OCI-M2 (cell line): ENCODE data around the gene SRXN1.

ENCODE experiments used
- DNase-seq: peaks from one replicate; lab custom pipeline; 2025; ENCODE audit not compliant: unreplicated experiment; lab: John Stamatoyannopoulos, UW

SRXN1 gene

DNA sequence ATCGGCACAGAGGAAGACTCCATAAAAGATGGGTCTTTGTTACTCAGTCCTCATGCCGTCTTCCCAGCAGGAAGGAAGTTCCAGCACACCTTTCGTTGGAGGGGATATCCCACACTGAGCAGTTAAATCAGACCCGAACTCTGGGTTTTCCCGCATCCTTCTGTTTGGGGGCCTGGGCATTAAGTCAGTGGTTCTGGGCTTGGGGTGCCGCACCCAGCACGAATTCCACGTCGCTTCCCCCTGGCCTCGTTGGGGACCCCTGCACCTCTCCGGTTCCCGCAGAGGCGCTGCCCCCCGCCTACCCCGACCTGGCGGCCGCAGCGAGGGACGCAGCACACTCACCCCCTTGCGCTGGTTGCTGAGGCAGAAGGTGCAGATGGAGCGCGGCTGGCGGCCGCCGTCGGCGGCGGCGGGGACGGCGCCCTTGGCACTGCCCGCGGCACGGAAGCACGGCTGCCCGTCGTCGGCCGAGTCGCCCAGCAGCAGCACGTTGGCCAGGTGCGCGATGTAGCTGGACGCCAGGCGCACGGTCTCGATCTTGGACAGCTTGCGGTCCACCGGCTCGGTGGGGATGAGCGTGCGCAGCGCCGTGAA is 43.5 kb downstream of the SRXN1 start:
- DNase-seq, result no peak

DNA sequence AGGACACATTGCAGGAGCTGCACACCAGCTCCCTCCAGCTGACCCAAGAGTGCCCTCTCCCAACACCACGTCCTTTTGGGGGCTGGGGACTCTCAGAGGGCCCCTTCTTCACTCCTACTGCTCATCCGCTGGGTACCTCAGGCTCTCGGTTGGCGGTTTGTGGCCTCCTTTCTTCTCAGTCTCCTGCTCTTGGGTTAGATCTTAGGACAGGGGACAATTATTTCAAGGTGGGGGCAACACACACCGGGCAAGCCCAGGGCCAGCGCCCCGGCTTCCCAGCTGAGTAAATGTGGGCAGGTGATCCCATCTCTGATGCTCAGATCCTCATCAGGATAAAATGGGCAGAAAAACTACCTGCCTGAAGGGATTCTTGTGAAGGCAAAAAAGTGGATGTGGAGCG is 44.0 kb downstream of the SRXN1 start:
- DNase-seq, result no peak

DNA sequence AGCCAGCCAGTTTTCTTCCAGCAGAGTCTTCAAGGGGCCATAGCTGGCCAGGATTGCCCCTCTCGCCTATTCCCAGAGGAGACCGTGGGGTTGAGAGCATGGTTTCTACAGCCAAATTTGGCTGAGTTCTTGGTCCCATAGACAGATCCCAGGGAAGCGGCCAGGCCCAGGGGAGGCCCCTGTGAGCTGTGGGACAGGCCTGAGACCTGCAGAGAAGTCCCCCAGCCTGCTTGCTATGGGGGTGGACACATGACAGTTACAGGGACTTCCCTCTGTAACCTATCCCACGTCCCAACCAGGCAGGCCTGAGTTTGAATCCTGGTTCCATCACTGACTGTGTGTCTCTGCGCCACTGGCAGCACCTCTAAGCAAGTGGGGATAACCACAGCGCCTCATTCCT is 45.5 kb downstream of the SRXN1 start:
- DNase-seq, result no peak

DNA sequence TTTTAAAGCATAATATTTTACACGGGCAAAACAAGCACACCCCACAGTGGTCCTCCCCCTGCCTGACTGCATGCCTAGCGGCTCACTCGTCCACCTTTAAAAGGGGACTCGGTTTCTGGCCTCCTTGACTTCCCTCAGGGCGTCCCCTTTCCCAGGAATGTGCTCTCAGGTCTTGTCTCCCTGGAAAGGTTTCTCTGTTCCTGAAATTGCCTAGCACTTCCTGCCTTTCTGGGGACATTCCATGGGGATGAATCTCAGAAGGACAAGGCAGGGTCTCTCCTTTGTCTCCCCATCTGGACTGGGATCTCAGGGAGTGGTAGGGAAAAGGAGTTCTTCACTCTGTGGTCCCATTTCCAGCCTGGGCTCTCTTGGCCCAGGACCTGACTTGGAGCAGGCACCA is 47.8 kb downstream of the SRXN1 start:
- DNase-seq, result no peak

DNA sequence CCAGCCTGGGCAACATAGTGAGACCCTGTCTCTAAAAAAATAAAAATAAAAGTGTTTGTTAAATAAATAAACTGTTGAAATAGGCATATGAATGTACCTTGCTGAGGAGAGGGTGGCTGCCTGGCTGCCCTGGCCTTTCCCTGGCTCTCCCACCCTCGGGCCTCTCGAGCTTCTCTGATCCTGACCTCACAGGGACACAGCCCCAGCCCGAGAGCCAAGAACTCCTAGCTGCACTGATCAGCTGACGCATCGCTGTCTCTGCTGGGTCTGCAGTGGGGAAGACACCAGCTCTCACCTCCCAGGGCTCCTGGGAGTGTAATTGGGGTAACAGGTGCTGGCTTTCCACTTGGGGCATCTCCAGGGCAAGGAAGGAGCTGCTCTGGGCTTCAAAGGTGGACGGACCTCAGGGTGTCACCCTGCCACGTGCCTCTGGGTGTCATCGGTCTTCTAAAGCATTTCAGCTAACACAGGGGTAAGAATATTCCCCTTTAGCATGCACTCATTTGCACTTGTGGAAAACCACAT is 49.8 kb downstream of the SRXN1 start:
- DNase-seq, result no peak

DNA sequence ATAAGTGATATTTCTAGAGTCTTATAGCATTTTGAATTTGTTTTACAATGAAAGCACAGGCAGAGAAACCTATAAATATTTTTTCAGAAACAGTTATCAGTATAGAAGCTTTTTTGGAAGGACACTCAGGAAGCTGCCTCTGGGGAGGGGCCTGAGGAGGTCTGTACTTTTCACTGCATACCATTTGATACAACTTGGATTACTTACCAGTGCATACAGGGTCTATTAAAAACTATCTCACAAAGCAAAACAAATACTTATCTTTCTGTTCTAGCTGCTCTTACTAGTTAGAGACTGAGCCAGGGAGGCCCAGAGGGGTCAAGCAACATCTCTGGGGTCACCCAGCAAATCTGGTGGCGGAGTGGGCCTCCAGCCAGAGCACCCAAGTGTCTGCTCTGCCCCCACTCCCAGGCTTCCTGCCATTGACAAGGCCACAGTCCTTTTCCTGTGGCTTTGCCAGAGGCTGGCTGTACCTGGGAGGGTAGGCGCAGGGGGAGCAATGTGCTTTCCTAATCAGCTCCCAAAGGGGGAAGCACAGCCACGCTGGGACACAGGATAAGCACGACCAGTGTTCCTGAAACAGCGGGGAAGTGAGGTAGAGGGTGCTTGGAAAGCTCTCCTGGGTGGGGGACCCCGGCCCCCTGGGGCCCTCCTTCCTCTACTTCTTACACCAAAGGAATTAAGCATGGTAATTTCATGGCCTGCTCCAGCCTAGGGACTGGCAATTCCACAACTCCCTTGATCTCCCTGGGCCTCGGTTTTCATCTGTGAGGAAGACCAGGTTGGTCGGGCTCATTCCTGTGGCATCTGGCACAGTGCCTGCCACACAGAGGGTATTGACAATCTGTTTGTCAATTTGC is 50.7 kb downstream of the SRXN1 start:
- no peak for DNase-seq

DNA sequence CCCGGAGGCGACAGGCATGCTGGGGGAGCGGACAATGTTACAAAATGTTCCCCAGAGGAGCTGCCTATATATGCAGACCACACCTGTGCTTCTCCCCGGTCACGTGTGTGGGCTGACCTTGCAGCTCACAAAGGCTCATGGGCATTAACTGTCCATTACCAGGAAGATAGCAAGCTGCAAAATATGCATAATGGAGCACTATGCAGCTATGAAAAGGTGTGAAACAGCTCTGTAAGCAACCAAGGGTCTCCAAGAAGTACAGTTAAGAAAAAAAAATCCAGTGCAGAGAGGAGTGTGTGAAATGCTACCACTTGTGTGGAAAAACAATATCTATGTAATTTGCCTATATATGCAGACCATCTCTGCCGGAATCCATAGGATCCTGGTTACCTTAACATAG is 52.3 kb downstream of the SRXN1 start:
- DNase-seq, result no peak

DNA sequence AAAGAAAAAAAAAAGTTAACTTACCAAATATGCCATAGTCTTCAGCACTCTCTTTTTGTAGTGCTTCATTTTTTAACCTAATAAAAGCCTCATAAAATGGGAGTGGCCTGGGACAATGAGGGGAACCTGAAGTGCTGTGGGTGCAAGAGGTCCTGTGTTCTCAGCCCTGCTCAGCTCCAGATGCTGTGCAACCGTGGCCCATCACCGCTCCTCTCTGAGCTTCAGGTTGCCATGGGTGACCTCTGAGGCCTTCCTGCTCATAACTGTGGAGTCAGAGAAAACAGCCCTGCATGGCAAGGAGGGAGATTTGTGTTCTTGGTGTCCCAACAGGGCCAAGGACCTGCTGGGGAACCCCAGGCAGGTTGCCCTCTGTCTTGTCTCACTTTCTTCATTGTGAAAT is 52.9 kb downstream of the SRXN1 start:
- no peak for DNase-seq

DNA sequence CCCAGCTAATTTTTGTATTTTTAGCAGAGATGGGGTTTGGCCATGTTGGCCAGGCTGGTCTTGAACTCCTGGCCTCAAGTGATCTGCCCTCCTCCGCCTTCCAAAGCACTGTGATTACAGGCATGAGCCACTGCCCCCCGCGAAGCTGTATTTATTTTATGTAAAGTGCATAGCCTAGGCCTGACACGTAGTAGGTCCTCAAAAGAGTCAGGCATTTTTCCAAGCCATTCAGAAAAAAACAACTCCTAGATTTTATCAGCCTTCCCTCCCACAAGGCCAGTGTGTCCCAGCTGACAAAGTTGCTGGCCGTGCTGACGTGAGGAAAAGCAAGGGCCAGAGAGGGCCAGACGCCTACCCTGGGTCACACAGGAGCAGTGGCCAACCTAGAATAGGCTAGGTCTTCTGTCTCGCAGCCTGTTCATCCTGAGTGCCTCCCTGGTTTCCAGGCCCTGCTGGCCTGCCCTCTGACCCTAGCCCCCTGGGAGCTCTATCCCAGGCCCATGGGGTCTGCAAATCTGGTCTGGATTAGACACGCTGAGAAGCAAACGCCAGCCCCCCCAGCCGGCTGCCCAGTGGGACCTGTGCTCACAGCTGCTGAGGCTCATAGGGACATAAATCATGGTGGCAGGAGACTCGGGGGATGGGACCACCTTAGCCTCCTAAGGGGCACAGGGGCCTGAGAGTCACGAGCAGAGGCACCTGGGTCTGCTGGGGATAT is 54.7 kb downstream of the SRXN1 start:
- DNase-seq, result no peak

DNA sequence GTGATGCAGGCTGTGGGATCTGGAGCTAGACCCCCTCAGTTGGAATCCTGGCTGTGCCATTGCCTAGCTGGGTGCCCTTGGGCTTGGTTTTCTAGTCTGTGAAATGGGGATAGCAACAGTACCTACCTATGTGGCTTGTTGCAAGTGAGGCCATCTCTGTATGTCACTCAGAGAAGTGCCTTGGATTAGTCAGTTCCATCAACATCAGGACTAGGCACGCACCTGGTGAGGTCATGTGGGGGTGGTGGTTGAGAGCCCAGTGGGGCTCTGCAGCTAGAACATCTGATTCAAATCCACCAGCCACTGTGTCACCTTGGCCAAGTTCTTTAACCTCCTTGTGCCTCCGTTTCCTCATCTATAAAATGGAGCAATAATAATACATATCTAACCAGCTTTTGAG is 55.4 kb downstream of the SRXN1 start:
- no peak for DNase-seq
